ENCODE measurements around the gene RSAD1. TPM values are rescaled to one million over a fixed set of nuclear protein-coding genes. Genes with fewer than 3 reads are reported as not detected.

RSAD1 gene
- total and polyA plus RNA-seq, 10 of the 15 experiments (the other 5 are each of a cell fraction or from before 2014, with no cell fraction given): 2.5 to 28.1 (median 22.6) TPM

DNA sequence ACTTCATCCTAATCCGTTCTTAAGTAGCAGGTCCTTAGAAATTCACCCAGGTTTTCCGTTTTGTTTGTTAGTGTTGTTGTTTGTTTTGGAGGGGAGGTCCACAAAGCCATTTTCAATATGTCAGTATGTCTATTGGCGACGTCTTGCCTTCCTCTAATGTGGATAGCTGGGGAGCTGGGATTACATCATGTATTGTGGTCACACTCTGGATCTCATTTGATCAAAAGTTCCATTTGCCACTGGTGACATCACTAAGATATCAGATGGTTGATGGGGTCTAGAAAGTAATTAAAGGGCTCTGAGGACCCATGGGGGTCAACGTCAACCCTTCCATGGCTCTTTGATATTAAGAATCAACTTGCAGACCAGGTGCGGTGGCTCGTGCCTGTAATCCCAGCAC, 51.2 kb downstream of the RSAD1 start:
- 24% methylated on average over 7 of the region's 7 CpGs for WGBS (ENCODE audit: insufficient coverage, insufficient replicate concordance, low lambda C conversion rate, missing lambda C conversion rate)
- intact Hi-C loops (cut with micrococcal nuclease; ENCODE audit: unreplicated experiment) (no loop called here), in situ Hi-C loops (cut with MboI) (no loop called here)
- H3K4me1 ChIP-seq (ENCODE audit: control insufficient read depth, insufficient read depth, low read length): no peaks in the 10 kb centered on the region
- DNase-seq (ENCODE audit: low read depth, low spot score) (no peak), FAIRE-seq (no peak), ATAC-seq (no peak)
- peaks cover 17 to 19% of the 10 kb centered on the region in 2 experiments for H3K27me3 ChIP-seq (replicated peaks in 1 of 2; ENCODE audit: control insufficient read depth in 2 of 2, insufficient read depth in 2 of 2, low read length in 1 of 2)
- H3K36me3 ChIP-seq (ENCODE audit: control insufficient read depth in 2 of 2, insufficient read depth in 2 of 2, low read length in 1 of 2): no peaks in the 10 kb centered on the region
- POLR2A ChIA-PET: no interaction called here
- no peak overlapping the region for H3K27ac ChIP-seq (ENCODE audit: control insufficient read depth, insufficient read depth)
- BruUV-seq (replicated peaks): no TSS peak
- SMC1A ChIA-PET (ENCODE audit: uncharacterized antibody, unreplicated experiment): no interaction called here
- CTCF ChIA-PET: no interaction called here
- TF ChIP-seq ETV6 (conservative IDR thresholded peaks at IDR 0.05 in 1 of 2, IDR thresholded peaks at IDR 0.05 in 1 of 2; ENCODE audit: borderline replicate concordance in 1 of 2, low read depth in 1 of 2) (no peak), ZBTB40 (IDR thresholded peaks at IDR 0.05; ENCODE audit: borderline replicate concordance) (no peak), CHD1 (IDR thresholded peaks at IDR 0.05; ENCODE audit: low read depth, low read length) (no peak), ZBTB33 (IDR thresholded peaks at IDR 0.05) (no peak), MEF2A (IDR thresholded peaks at IDR 0.05; ENCODE audit: insufficient read depth, low read depth, low read length) (no peak), IRF3 (IDR thresholded peaks at IDR 0.05) (no peak), DPF2 (IDR thresholded peaks at IDR 0.05) (no peak), IKZF2 (IDR thresholded peaks at IDR 0.05) (no peak)
- H2AFZ ChIP-seq (ENCODE audit: control insufficient read depth, low read depth, low read length): no peak overlapping the region
- no peaks in the 10 kb centered on the region for H3K79me2 ChIP-seq (ENCODE audit: control insufficient read depth, insufficient read depth, low read length)
- H3K4me2 ChIP-seq (ENCODE audit: control insufficient read depth, insufficient read depth): no peak overlapping the region
- no peaks in the 10 kb centered on the region for H3K9me3 ChIP-seq (replicated peaks; ENCODE audit: control insufficient read depth, insufficient read depth, low read length)
- H3K9ac ChIP-seq (ENCODE audit: control insufficient read depth, insufficient read depth, low read length): no peak overlapping the region
- H3K4me3 ChIP-seq: no peak overlapping the region
- RAD21 ChIA-PET (ENCODE audit: unreplicated experiment): no interaction called here
- H4K20me1 ChIP-seq (ENCODE audit: control insufficient read depth, insufficient read depth): no peaks in the 10 kb centered on the region

Measured in GM12878 (cell line).